Measurements from ENCODE around the gene MAU2.
"Not testable (repeated sequence)": the region's sequence is repeated elsewhere in the genome, so short reads cannot be mapped to it uniquely, and the experiment has no call there.

The MAU2 gene

DNA sequence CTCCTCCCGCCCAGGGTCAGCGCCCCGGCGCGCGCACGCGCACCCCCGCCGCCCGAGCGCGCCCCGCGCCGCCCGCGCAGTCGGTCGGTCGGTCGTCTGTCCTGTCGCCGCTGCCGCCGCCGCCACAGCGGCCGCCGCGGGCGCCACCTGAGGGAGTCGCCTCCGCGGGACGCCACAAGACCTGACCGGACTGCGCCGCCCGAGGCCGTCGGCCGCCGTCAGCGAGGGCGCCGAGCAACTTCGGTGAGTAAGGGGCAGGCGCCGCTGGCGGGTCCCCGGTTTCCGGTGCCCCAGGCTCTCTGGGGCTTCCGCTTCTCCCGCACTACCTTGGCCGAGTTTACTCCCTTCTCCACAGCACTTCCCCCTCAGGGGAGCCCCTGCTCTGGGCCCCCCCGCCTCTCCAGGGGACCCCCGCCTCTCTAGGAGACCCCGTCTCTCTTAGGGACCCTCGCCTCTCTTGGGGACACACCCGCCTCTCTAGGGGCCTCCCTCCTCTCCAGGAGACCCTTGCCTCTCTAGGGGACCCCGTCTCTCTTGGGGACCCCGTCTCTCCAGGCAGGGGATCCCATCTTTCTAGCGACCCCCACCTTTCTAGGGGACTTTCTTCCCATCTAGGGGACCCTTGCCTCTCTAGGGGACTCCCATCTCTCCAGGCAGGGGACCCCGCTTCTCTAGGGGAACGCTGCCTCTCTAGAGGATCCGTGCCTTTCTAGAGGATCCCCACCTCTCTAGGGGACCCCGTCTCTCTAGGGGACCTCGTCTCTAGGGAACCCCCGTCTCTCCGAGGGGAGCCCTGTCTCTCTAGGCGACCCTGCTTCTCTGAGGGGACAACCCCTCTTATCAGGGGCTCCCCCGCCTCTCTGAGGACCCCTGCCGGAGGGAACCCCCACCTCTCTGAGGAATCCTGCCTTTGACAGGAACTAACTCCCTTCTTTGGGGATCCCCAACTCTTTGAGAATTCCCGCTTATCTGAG lies 65.6 kb downstream of the MAU2 start:
- peak; percentile 69 for DNase-seq

DNA sequence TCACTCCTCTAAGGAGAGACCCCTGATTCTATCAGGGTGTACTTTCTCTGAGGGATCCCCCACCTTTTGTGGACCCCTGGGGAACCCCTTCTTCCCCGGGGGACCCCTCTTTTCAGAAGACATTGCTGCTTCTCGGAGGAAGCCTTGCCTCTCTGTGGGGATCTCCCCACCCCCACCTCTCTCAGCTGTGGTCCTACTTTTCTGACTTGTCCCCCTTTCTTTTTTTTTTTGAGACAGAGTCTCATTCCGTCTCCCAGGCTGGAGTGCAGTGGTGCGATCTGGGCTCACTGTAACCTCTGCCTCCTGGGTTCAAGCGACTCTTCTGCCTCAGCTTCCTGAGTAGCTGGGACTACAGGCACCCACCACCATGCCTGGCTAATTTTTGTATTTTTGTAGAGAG lies 66.5 kb downstream of the MAU2 start:
- no peak for DNase-seq

DNA sequence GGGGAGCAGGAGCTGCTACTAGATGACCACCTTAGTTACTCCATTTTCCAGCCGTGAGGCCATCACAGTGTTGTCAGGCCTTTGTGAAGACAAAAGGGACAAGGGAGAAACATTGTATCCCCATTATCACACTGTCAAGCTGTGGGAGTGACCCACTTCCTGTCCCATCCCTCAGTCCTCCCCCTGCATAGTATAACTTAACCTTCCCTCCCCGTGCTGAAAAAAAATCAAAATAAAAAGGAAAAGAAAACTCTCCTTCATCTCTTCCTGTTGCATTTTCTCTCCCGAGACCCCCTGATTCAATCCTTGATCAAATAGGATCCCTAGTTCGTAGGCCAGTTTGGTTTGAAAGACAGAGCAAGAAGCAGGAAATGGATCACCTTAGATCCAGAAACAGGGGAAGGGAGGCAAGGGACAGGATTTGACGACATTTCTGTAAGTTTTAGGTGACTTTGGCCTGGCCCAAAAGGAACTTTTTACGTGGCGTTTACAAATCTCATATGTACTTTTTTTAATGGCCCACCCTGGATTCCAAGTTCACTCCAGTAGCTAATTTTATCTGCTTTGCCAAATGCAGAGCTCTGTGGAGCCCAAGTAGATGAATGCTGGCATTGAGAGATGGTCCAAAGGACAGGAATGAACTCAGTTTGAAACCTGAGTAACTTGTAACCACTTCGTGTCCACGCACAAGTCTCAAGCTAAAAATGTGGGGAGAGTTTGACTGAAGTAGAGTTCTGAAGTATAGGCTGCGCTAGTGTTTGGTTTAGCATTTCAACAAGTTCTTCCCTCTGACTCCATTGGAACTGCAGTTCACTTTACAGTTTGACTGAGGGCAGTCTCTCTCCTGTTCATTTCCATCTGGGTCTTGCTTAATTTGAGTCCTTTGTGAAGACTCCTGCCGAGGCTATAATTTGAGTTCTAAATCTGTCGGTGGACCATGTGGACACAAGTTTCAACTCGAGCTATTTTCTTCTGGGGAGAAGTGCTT lies 68.2 kb downstream of the MAU2 start:
- no peak for DNase-seq

DNA sequence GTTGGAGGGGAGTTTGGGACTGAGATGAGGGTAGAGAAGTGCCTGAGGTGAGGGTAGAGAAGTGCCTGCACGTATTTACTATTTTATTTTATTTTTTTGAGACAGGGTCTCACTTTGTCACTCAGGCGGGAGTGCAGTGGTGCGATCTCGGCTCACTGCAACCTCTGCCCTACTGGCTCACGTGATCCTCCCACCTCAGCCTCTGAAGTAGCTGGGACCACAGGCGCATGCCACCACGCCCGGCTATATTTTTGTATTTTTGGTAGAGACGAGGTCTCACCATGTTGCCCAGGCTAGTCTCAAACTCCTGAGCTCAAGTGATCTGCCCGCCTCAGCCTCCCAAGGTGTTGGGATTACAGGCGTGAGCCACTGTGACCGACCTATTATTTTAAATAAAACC lies 69.1 kb downstream of the MAU2 start:
- DNase-seq = not testable (repeated sequence)

DNA sequence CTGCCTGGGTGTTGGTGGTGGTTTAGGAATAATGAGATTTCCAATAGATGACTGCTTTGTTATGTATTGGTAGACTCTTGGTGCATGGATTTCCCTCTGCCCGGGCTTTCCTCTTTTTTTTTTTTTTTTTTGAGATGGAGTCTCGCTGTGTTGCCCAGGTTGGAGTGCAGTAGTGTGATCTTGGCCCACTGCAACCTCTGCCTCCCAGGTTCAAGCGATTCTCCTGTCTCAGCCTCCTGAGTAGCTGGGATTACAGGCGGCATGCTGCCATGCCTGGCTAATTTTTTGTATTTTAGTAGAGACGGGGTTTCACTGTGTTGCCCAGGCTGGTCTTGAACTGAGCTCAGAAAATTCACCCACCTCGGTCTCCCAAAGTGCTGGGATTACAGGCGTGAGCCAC lies 73.7 kb downstream of the MAU2 start:
- not testable (repeated sequence) for DNase-seq

DNA sequence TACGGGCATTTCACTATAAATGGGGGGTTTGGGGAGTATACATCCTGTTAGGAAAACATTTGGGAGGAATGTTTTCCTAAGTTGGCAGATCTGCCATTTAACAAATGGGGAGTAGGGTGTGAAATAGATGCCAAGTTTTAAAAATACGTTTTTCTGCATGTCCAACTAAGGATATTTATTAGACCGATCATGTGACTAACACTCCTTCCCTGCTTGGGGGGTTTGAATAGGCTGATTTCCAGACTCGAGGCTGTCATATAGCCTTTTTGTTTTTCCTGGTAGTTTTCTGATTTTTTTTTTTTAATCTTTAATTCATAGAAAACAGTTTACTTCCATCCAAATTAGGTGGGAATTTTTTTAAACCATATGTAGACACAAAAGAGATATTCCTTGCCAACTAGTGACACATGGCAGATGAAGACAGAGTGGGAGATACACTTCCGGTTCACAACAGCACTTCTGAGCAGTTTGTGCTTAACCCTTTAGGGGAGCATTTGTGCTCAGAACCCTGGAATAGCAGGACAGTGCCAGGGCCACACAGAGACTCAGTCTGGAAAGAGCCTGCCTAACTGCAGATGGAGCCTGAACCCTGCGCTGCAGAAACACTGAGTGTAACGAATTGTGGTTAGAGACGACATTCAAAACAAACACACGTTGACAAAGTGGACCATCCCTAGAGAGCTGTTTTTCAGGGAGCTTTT lies 79.3 kb downstream of the MAU2 start:
- DNase-seq = no peak

DNA sequence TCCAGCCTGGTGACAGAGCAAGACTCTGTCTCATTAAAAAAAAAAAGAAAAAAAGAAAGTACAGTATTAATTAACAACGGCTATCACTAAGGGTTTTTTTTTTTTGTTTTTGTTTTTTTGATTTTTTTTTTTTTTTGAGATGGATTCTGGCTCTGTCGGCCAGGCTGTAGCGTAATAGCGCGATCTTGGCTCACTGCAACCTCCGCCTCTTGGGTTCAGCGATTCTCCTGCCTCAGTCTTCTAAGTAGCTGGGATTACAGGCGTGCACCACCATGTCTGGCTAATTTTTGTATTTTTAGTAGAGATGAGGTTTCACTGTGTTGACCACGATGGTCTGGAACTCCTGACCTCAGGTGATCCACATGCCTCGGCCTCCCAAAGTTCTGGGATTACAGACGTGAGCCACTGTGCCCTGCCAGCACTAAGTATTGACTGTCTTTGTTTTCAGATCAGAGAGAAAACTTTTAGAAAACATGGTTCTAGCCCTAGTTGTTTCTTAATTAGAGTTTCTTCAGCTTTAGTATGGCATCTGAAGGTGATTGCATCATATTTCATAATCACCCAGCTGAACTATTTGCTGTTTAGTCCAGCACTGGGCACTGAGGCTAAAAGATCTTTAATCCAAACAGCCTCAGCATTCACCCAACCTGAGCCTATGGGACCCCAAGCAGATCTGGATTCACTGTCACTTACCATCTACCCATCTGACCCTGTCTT lies 82.2 kb downstream of the MAU2 start:
- no peak for DNase-seq

DNA sequence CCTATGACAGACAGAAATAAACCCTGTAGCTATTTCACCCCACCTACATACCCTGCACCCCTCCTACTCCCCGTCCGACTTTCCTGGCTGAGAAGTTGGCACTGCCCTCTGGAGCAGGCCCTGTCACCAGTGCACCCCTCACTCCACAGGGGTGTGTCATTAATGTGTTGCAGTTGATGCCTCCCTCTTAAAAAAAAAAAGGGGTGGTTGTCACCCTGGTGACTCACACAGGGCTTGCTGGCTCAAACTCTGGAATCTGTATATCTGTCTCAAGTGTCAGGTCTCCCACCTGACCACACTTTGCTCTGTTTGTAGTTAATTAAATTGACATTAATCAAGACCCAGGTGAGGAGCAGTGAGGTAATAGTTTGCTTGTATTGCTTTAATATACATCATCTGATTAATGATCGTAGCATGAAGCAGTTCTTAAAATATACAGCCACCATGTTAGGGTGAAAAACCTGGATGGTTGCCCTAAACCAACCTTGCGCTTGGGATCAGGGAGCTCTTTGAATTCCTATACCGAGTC lies 82.8 kb downstream of the MAU2 start:
- no peak for DNase-seq

DNA sequence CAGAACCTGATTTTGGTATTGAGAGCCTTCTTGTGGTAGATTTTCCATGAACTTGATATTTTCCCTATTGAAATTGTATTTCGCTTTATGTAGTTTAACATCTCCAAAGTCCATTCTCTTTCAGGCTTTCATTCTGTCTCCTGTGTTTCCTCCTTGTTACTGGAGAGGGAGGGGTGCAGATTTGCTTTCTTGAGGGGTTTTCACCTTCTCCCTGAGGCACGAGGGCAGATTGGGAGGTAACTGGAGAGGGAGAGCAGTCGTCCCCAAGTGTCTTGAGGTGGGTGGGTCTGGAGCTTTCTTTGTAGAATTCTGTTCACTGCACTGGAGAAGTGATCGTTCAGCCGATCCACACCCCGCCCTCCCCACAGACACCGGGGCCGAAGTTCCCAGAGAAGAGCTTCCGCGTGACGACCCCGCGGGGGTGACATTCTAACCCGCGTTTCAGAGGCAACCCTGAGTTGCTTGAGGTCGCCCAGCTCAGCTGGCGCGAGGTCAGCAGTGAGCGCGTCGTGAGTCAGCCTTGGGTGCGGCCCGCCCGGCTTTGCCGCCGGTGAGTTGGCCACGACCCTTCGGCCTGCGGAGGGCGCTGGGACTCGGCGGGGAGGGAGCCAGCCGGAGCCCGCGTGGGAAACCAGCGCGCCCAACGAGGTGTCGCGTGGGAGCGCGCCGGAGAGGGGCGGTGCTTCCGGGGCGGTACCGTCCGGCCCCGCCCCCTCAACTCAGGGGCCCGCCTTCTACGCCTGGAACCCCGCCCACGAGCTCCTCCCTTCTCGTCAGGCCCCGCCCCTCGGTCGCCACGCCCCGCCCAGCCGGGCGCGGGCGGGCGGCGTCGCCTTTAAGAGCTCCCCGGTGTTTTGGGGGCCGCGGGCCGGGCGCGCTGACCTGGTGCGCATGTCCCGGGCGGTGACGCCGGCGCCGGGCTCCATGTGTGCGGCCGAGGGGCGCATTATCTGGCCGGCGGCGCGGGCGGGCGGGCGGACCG lies 84.5 kb downstream of the MAU2 start, which contains the start of gene GATAD2A:
GATAD2A (plus strand) TSS at position 797 of the 982 bp plus-strand sequence. CDS start 59,671 bp downstream, outside the sequence.
- peak; percentile 96 for DNase-seq

DNA sequence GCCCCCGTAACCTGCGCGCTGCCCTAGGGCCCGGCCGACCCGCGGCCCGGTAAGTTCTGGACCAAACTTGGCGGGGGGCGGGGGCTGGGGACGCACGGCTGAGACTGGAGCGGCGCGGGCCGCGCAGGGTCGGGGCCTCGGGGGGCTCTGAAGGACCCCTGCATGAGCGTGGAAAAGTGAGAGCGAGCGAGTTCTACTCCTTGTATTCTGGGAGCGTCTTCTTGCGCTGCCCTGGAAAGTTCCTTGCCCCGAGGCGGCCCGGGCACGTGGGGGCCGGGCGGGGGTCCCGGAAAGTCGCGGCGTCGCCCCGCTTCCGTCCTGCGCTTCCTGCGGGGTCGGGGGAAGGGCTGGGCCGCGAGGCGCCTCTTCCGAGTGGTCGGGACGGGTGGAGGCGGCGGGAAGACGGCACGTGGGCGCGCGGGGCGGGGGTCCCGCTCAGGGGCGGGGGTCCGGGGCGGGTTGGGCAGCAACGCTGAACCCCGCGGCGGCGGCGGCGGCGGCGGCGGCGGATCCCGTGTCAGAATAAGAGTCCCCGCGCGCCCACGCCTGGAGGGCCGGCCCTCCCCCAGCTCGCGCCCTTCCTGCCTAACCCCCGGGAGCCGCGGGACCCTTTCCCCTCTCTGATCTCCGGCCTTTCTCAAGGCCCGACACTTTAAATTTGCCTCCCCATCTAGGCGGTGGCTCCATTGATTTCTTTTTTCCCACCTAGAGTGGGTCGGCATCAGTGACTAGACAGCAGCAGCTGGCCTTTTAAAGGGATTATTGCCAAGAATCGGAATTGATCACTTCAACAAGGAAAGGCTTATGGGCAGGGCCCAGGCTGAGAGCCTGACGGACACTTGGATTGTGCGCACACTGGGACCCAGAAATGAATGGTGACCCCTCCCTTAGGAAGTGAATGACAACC lies 85.6 kb downstream of the MAU2 start:
- DNase-seq = peak; percentile 73

DNA sequence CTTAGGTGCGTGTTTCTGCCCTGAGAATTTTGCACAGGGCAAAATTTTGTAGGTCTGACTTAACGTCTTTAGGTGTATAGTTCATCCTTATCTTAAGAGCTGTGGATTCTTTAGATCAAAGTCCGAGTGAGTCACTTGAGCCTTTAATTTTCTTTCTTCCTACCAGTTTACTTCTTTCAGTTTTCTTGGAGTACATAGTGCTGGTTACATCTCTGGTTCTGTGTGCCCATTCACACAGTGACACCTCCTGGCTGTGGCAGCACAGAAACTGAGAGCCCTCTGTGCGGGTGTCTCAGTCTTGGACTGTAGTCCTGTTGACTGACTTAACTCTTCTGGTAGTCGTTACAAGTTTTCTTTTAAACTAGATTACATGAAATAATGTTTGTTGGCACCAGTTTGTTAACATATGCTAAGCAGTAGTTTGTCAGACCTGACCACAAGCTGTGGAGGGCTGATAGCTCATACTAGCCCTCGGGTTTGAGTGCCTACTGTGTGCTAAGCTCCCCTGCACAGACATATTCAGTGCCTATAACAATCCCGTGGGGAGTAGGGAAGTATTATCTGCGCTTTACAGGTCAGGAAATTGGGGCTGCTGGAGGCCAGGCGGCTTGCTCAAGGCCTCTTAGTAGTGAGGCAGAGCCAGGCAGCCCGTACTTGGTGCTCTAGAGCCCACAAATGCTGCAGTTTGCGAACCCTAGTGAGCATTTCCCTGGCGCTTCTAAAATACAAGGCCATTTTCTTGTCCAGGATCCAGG lies 86.4 kb downstream of the MAU2 start:
- DNase-seq = peak; percentile 73

DNA sequence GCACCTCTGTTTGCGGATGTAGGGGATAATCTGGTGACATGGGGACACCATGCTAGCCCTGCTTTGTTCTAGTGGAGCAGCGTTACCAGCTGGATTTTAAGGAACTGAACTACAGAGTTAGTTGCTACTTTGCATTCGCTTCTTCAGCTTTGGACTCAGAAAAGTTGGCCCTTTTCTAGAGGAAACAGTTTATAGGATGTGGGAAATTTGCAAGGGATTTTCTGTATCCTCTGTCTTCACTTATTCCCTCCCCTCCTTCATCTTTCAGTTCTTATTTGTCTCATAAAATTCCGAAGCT lies 87.0 kb downstream of the MAU2 start:
- no peak for DNase-seq

Measured in stimulated activated CD8-positive, alpha-beta memory T cell treated with anti-CD3 and anti-CD28 coated beads, Interleukin-4, amount 100 ng/mL, for 48 hours (primary cell).